Testis (tissue), 3 donors: Measurements from ENCODE around the gene TMEM255B. TPM values are rescaled to one million over a fixed set of nuclear protein-coding genes. Genes with fewer than 3 reads are reported as not detected.

ENCODE experiments used
- DNase-seq: peaks from one replicate; pipeline ENCODE4 v3.0.0-alpha.2; 2019
- H3K27ac ChIP-seq, 2 donors: fragments of 200-600 bp; sonication (generic); one replicate each; pipeline ENCODE4 v1.5.1; 2019
- H3K27me3 ChIP-seq: fragments of 200-600 bp; sonication (generic); one replicate; pipeline ENCODE4 v1.5.1; 2019
- H3K36me3 ChIP-seq: fragments of 200-600 bp; sonication (generic); one replicate; pipeline ENCODE4 v1.5.1; 2017; ENCODE audit warnings: low read depth; ENCODE audit errors: missing control alignments
- H3K4me1 ChIP-seq: fragments of 200-600 bp; sonication (generic); one replicate; pipeline ENCODE4 v1.5.1; 2019
- H3K4me3 ChIP-seq, 2 donors: fragments of 200-600 bp; sonication (generic); one replicate each; pipeline ENCODE4 v1.5.1; 2017 to 2019
- H3K9me3 ChIP-seq: fragments of 200-600 bp; sonication (generic); one replicate; pipeline ENCODE4 v1.5.1; 2017
- POLR2A ChIP-seq: fragments of 450-650 bp; IDR thresholded peaks from one replicate; pipeline ENCODE4 v1.6.1; 2017; ENCODE audit warnings: antibody characterized with exemption, mild to moderate bottlenecking, moderate library complexity
- WGBS, 2 donors: methylation state at CpG; one replicate each; pipeline ENCODE4 v1.1.5; 2018; 5-methylcytosine and 5-hydroxymethylcytosine counted together
- intact Hi-C: fragments of 100-400 bp; cut with DNase I; formaldehyde crosslinking; loops from one replicate; pipeline ENCODE4 v1.15.1; 2023; ENCODE audit warnings: low total_unique reads
- polyA plus RNA-seq: library from polyadenylated mRNA; stranded (reverse); fragments of 350-450 nt; fragmentation: Illumina TruSeq; extraction: RNeasy Lipid Tissue Mini Kit (QIAGEN cat#74804); gene quantifications from one replicate; pipeline ENCODE4 v1.2.3, GENCODE V29; 2014; ENCODE audit warnings: low read depth, low replicate concordance; ENCODE audit not compliant: insufficient read depth
- total RNA-seq, 2 donors: library from RNA; depleted of rRNA; stranded (reverse); fragments of >200 nt; gene quantifications; one replicate each; pipeline ENCODE4 v1.2.3, GENCODE V29; 2016
- TF ChIP-seq, protein P1 (sequence below), 3 experiments: fragments of 450-650 bp in 2 of 3; fragments of 200-600 bp in 1 of 3; sonication (generic) in 1 of 3; IDR thresholded peaks; one replicate each; pipeline ENCODE4 v1.5.1; 2016 to 2019; ENCODE audit warnings: antibody characterized with exemption in 3 of 3, mild to moderate bottlenecking in 2 of 3, moderate library complexity in 1 of 3

TMEM255B gene
- total and polyA plus RNA-seq, 3 donors from 2014 or later = 6.9 to 10.9 (median 7.5) TPM

DNA sequence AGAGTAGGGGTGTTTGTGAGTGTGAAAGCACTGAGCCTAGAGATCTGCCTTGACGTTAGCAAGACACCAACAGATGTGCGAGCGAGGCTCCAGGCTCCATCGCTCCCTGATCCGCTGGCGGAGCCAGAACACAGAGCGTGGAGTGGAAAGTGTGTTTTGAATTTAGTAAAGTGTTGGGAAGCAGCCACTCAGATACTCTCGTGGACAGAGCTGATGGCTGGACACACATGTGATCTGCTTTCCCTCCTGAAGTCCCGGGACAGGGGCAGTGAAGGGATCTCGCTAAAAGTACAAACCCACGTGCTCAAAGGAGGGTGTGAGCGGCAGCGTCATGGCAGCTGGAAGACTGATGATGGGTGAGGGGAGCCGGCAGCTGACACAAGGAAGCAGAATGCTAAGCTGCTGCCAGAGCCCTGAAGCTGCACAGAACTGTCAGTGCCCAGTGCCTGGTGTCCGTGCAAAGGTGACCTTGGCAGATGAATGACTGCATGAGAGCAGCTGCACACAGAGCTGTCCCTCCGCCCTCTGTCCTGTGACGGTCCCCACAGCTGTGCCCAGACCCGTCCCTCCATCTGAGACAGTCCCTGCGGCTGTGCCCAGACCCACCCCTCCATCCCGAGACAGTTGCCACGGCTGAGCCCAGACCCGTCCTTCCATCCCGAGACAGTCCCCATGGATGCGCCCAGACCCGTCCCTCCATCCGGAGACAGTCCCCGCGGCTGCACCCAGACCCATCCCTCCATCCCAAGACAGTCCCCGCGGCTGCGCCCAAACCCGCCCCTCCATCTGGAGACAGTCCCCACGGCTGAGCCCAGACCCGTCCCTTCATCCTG, 29.6 kb upstream of the TMEM255B start:
- Histone ChIP-seq H3K27me3 (no peaks in the 10 kb centered on the region), H3K27ac (no peak overlapping the region), H3K36me3 (no peaks in the 10 kb centered on the region), H3K9me3 (no peaks in the 10 kb centered on the region), H3K4me1 (peaks cover 4% of the 10 kb centered on the region), H3K4me3 (no peak overlapping the region)
- TF ChIP-seq, protein P1, sequence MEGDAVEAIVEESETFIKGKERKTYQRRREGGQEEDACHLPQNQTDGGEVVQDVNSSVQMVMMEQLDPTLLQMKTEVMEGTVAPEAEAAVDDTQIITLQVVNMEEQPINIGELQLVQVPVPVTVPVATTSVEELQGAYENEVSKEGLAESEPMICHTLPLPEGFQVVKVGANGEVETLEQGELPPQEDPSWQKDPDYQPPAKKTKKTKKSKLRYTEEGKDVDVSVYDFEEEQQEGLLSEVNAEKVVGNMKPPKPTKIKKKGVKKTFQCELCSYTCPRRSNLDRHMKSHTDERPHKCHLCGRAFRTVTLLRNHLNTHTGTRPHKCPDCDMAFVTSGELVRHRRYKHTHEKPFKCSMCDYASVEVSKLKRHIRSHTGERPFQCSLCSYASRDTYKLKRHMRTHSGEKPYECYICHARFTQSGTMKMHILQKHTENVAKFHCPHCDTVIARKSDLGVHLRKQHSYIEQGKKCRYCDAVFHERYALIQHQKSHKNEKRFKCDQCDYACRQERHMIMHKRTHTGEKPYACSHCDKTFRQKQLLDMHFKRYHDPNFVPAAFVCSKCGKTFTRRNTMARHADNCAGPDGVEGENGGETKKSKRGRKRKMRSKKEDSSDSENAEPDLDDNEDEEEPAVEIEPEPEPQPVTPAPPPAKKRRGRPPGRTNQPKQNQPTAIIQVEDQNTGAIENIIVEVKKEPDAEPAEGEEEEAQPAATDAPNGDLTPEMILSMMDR (IDR thresholded peaks at IDR 0.05) = no peak
- no peak for TF ChIP-seq POLR2A
- DNase-seq = peak; percentile 58
- WGBS, 2 donors = 54 to 73% methylated on average over 32 to 34 of the region's 34 CpGs
- intact Hi-C loops = no loop called here

DNA sequence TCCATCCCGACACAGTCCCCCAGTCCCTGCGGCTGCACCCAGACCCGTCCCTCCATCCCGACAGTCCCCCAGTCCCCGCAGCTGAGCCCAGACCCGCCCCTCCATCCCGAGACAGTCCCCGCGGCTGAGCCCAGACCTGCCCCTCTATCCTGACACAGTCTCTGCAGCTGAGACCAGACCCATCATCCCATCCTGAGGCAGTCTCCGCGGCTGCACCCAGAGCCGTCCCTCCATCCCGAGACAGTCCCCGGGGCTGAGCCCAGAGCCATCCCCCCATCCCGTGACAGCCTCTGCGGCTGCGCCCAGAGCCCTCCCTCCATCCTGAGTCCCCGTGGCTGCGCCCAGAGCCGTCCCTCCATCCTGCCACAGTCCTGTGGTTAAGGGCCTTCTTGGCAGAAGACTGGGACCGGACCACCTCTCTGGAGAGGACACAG, 28.8 kb upstream of the TMEM255B start:
- 83 to 84% methylated on average over 20 to 21 of the region's 21 CpGs for WGBS, 2 donors

DNA sequence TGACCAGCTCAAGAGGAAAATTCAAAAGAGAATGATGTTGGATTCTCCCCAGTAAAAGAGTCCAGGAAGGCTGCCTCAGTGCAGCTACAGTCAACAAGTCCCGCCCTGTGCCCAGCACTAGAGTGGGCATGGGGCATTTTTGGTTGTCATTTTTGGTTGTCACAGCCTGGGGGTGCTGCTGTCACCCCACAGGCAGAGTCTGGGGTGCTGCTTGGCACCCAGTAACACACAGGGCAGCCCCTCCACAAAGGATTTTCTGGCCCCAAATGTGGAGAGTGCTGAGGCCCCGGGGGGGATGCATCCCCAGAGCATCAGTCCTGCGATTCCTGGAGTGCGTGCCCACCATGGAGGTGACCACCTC, 28.2 kb upstream of the TMEM255B start:
- 97 to 98% methylated on average over 4 of the region's 4 CpGs for WGBS, 2 donors
- Histone ChIP-seq H3K4me3 (no peak overlapping the region), H3K27ac (no peak overlapping the region), H3K9me3 (no peaks in the 10 kb centered on the region), H3K36me3 (no peaks in the 10 kb centered on the region), H3K4me1 (no peaks in the 10 kb centered on the region), H3K27me3 (no peaks in the 10 kb centered on the region)
- intact Hi-C loops = no loop called here
- DNase-seq = no peak
- no peak for TF ChIP-seq POLR2A
- TF ChIP-seq, protein P1 (IDR thresholded peaks at IDR 0.05) = no peak

More for the DNA sequence above, 28.8 kb upstream of the TMEM255B start:
- H3K27ac ChIP-seq = no peak overlapping the region
- H3K36me3 ChIP-seq = no peaks in the 10 kb centered on the region
- no peaks in the 10 kb centered on the region for H3K9me3 ChIP-seq
- no peak for DNase-seq
- H3K27me3 ChIP-seq = no peaks in the 10 kb centered on the region
- H3K4me3 ChIP-seq = no peak overlapping the region
- H3K4me1 ChIP-seq = no peaks in the 10 kb centered on the region
- intact Hi-C loops = no loop called here
- TF ChIP-seq, protein P1 (IDR thresholded peaks at IDR 0.05) = no peak
- TF ChIP-seq POLR2A = no peak

DNA sequence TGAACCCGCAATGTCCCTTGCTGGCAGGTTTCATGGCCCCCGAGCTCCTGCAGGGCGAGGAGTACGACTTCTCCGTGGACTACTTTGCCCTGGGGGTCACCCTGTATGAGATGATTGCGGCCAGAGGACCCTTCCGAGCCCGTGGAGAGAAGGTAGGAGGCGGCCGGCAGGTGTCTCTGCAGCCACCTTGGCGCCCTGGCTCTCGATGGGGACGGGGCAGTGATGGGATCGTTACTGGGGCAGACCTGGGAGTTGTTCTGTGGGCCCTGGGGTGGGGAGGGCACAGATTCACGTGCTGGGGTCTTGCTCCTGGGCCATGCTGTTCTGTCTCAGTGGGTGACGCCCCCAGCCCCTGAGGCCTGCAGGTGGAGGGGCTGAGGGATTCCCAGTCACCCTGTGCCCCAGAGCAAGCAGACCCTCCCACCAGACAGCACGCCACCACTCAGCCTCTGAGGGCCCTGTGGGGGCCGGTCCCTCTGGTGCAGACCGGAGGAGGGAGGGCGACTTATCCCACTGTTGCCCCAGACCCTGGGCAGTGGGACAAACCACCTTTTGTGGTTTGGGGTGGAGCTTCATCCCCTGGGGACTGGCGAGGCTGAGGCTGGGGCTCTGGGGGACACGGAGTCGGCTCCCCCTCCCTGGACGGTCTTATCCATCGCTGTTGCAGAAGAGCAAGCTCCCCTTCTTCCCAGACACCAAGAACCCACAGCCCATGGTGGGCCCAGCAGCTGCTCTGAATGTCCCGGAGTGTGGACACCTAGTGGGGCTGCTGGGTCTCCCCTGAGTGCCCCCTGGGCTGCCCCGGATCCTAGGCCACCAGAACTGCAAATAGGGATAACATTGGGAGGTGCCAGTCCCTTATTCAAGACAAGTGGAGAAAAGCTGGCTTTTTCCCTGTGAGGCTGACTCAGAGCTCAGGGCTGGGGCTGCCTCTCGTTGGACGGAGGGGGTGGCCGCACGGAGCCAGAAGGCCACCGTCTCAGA, 27.5 kb upstream of the TMEM255B start:
- H3K27ac ChIP-seq = no peak overlapping the region
- intact Hi-C loops = no loop called here
- no peaks in the 10 kb centered on the region for H3K9me3 ChIP-seq
- H3K36me3 ChIP-seq = no peaks in the 10 kb centered on the region
- WGBS, 2 donors = 89 to 93% methylated on average over 3 to 32 of the region's 32 CpGs
- H3K4me3 ChIP-seq = no peak overlapping the region
- no peak for TF ChIP-seq POLR2A
- TF ChIP-seq, protein P1 (IDR thresholded peaks at IDR 0.05) = no peak
- no peaks in the 10 kb centered on the region for H3K27me3 ChIP-seq
- no peaks in the 10 kb centered on the region for H3K4me1 ChIP-seq
- no peak for DNase-seq
